Coronary artery (tissue), 2 donors: Measurements from ENCODE around the gene MAGEC2.

Experiments used
- DNase-seq: peaks from one replicate; pipeline ENCODE4 v3.0.0-alpha.2; 2017; ENCODE audit warnings: low spot score
- H3K27ac ChIP-seq, 2 donors: fragments of 200-600 bp; sonication (generic); one replicate each; pipeline ENCODE4 v1.5.1; 2016 to 2019
- H3K4me3 ChIP-seq: fragments of 200-600 bp; sonication (generic); 2 replicates; pipeline ENCODE4 v1.5.1; 2016; ENCODE audit warnings: mild to moderate bottlenecking, moderate library complexity
- TF ChIP-seq, protein P1 (sequence below): fragments of 200-600 bp; sonication (generic); IDR thresholded peaks from one replicate; pipeline ENCODE4 v1.5.1; 2019; ENCODE audit warnings: antibody characterized with exemption

The MAGEC2 gene, protein sequence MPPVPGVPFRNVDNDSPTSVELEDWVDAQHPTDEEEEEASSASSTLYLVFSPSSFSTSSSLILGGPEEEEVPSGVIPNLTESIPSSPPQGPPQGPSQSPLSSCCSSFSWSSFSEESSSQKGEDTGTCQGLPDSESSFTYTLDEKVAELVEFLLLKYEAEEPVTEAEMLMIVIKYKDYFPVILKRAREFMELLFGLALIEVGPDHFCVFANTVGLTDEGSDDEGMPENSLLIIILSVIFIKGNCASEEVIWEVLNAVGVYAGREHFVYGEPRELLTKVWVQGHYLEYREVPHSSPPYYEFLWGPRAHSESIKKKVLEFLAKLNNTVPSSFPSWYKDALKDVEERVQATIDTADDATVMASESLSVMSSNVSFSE

DNA sequence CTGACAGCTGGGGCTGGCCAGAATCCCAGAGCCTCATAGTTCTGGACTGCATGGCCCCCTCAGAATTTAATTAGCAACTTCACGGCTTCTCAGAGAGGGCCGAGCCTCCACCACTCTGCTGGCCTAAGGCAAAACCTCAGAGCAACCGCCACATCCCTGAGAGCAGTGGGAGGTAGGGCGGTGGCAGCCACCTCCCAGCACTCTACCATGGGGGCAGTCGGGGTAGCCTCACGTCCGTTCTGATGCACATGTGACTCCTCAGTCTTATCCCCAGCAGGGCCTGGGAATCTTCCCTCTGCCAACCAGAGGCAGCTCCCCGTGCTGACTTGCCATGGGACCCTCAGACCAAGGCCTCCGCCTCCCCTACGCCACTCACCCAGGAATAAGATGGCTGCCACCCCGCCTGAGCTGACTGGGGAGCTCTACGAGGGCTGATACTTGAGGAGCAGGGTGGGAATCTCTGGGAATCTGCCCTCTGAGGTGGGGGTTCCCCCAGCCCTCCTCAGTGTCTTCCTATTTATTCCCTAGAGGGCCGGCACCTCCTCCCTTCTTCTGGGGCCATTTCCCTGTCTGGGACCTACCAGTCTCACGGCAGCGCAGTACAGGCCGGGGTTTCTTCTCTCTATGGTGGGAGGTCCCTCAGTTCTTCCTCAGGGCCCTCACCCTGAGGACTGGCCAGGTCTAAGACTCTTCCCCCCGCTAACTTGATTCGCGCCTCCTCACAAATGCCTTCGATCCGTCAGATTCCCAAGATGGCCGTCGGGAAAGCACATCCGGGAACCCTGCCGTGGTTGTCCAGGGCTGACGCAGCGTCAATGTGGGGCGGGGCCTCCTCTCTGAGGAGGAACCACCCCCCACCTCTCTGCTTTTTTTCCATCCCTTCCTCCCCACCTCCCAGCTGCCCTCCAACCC is at the start of gene MAGEC2:
Gene MAGEC2, minus strand, starts transcription at position 769 of the 912 bp plus-strand sequence. CDS start 1,303 bp downstream, outside the sequence.
- DNase-seq, result no peak
- Histone ChIP-seq H3K27ac (no peak within 1 kb of the TSS), H3K4me3 (no peak within 1 kb of the TSS)
- TF ChIP-seq, protein P1, sequence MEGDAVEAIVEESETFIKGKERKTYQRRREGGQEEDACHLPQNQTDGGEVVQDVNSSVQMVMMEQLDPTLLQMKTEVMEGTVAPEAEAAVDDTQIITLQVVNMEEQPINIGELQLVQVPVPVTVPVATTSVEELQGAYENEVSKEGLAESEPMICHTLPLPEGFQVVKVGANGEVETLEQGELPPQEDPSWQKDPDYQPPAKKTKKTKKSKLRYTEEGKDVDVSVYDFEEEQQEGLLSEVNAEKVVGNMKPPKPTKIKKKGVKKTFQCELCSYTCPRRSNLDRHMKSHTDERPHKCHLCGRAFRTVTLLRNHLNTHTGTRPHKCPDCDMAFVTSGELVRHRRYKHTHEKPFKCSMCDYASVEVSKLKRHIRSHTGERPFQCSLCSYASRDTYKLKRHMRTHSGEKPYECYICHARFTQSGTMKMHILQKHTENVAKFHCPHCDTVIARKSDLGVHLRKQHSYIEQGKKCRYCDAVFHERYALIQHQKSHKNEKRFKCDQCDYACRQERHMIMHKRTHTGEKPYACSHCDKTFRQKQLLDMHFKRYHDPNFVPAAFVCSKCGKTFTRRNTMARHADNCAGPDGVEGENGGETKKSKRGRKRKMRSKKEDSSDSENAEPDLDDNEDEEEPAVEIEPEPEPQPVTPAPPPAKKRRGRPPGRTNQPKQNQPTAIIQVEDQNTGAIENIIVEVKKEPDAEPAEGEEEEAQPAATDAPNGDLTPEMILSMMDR, result no peak

GRCh38 chrX:142251680-142252079 is 46.6 kb upstream of the MAGEC2 start:
- DNase-seq, result no peak
- Histone ChIP-seq H3K27ac (no peak overlapping the region), H3K4me3 (no peak overlapping the region)
- TF ChIP-seq, protein P1, result no peak

DNA sequence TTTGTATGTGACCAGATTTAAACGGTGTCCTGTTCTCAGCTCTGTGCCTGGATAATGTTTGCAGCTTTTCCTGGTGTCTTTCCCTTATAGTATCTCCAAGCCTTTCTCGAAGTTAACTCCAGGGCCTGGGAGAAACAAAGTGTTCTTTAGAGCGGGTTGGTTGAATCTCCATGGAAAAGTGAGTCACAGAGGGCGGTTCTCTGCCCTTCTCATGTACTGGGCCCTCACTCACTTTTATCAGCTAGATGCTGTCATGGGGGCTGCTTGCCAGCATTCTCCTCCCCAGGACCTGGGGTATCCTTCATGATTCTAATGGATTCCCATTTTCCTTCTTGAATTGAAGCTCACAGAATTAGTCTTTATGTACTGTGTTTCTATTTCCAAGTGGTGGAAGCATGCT is 46.1 kb upstream of the MAGEC2 start:
- Histone ChIP-seq H3K27ac (no peak overlapping the region), H3K4me3 (no peak overlapping the region)
- TF ChIP-seq, protein P1, result no peak
- DNase-seq, result no peak

DNA sequence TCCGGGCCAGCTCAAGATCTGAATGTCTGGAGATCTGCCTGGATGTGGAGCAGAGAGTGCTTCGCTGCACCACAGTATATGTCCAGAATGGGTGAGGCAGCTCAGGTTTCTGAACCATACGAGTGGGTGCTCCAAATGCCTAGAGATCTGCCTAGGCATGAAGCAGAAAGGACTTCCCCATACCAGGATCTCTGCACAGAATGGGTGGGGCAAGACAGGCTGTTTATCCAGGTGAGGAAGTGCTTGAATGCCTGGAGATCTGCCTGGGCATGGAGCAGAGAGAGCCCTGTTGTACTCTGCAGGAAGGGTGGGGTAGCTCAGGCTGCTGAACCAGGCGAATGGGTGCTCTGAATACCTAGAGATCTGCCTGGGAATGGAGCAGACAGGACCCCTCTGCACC is 45.4 kb upstream of the MAGEC2 start:
- H3K4me3 ChIP-seq, result no peak overlapping the region
- no peak overlapping the region for H3K27ac ChIP-seq
- TF ChIP-seq, protein P1, result no peak
- no peak for DNase-seq

DNA sequence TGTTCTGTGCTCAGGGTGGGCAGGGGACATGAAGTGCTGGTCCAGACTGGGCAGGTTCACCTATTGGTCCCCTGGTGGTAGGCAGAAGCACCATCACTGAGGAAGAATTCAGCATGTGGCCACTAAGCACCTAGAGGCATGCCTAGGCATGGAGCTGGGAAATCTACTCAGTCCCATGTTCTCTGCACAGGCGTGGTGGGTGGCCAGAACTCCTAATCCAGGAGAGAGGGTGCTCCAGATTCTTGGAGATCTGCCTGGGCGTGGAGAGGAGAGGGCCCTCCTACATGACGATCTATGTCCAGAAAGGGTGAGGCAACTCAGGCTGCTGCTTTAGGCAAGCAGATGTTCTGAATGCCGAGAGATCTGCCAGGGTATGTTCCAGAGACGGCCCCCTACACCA is 44.6 kb upstream of the MAGEC2 start:
- no peak for DNase-seq
- no peak overlapping the region for H3K27ac ChIP-seq
- TF ChIP-seq, protein P1, result no peak
- H3K4me3 ChIP-seq, result no peak overlapping the region

- no peak overlapping the region for H3K27ac ChIP-seq
- TF ChIP-seq, protein P1, result no peak
- DNase-seq, result no peak
- H3K4me3 ChIP-seq, result no peak overlapping the region
Observed at GRCh38 chrX:142244568-142244967, 39.5 kb upstream of the MAGEC2 start.
